T follicular helper cell (primary cell): ENCODE measurements around the gene PDX1.
"Not testable (repeated sequence)": the region's sequence is repeated elsewhere in the genome, so short reads cannot be mapped to it uniquely, and the experiment has no call there.

ENCODE experiments used
- DNase-seq: peaks from one replicate; pipeline ENCODE4 v3.0.0-alpha.2; 2020; ENCODE audit warnings: low read depth

The PDX1 gene

DNA sequence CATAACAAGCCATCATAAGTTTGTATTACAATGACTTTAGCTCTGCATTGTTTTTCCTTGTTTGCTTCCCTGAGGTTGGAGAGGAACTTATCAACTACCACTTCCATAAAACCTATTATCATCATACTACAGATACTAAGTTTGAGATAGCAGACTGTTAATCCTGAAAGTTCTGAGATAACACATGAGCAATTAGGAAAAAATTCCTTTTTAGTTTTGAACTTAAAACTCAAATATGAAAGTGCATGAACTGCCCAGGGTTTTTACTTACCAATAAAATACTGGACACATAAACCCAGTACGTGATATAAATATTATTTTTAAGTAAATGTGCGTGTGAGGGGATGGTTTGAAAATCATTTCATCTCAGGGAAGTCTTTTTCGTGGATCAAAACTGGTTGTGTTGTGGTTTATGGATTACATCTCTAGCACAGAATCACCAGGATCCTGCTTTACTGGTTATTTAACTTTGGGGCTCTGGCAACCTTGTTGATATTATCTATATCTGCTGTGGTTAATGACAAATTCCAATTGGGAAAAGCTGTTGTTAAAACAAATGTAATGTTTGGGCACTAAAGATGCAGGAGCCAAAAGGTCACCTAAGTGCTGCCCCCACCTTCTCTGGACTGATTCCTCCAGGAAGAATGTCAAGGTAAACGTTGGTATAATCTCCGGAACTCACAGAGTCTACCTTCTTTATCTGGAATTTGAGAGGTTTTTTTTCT is 36.9 kb downstream of the PDX1 start:
- no peak for DNase-seq

DNA sequence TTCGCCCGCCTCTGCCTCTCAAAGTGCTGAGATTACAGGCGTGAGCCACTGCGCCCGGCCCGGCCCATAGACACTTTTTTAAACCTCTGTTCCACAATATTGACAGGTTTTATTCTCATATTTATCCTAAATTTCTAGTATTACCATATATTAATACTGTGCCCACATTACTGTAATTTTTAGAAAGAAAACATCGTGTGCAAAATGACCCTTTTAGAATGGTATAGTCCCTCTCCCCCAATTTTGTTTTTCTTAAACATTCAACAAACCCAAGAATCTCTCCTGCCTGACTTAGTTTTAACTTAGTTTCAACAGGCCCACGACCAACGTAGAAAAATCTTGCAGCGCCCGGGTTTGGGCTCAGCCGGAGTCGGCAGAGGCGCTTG is 40.2 kb downstream of the PDX1 start:
- no peak for DNase-seq

DNA sequence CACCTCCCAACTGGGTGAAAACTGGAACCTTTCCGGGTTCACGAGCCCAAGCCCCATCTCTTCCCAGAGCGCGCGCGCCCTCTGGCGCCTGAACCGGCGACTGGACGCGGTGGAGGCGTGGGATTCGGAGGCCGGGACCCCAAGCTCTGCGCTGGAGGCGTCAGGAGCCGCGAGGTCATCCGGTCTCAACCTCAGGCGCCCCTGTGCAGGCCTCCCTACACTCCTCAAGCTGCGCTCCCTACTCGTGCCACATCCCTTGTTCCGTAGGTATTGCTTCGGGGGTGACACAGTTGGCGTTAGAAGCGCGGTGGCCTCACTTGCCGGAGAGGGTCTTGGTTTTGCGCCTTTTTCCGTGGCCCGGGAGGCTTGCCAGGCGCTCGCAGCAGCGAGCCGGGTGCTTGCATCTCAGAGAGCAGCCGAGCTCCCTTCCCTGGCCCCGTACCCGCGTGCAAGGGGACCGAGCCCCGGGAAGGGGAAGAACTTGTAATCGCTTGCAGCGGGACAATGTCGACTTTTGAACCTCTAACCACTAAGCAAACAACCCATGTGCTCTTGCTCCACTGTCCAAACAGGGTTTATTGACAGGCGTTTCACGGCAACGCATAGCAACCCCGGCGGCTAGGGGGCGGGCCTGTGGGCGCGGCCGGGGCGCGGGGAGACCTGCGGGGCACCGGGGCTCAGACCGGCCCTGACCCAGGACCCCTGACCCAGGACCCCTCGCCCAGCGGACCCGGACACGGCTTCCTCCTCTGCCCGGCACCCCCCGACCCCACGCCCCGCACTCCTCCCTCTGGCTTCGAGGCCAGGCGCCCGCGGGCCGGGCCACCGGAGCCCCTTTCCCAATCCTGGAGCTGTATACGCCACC is 40.8 kb downstream of the PDX1 start:
- no peak for DNase-seq

GRCh38 chr13:27961227-27962085 is 41.7 kb downstream of the PDX1 start:
- DNase-seq = no peak

- no peak for DNase-seq
These were observed 42.5 kb downstream of the PDX1 start for GRCh38 chr13:27962128-27962841.

- no peak for DNase-seq
These were observed 43.2 kb downstream of the PDX1 start for GRCh38 chr13:27962982-27963381.

GRCh38 chr13:27963491-27963890 is 43.7 kb downstream of the PDX1 start:
- DNase-seq = no peak

DNA sequence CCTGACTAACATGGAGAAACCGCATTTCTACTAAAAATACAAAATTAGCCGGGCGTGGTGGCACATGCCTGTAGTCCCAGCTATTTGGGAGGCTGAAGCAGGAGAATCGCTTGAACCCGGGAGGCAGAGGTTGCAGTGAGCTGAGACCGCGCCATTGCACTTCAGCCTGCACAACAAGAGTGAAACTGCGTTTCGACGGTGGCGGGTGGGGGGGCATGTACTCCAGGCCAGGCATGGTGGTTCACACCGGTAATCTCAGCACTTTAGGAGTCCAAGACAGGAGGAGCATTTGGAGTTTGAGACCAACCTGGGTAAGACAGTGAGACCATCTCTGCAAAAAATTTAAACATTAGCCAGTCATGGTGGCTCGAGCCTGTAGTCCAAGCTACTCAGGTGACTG is 44.4 kb downstream of the PDX1 start:
- not testable (repeated sequence) for DNase-seq

DNA sequence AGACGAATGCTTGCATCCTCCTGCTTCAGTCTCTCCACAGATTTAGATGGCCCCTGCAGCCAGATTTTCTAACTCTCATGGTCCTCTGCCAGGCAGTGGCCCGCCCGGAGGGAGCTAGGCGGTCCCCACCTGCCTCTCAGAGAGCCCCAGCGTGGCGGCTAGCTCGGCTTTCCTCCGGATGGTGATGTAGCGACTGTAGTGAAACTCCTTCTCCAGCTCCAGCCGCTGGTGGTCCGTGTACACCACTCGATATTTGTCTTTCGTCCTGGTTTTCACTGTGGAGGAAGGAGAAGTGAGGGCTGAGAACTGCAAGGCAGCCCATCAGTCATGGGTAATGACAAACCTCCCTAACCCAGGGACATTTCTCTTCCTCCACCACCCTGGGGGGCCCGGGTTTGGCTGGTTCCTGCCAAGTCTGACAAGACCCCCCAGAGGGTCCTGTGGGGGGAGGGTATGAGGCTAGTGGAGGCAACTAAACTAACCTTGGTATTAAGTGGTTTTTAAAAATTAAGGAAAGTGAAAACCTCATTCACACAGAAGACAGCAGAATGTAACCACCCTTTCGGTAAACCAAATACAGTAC is 45.0 kb downstream of the PDX1 start:
- no peak for DNase-seq

DNA sequence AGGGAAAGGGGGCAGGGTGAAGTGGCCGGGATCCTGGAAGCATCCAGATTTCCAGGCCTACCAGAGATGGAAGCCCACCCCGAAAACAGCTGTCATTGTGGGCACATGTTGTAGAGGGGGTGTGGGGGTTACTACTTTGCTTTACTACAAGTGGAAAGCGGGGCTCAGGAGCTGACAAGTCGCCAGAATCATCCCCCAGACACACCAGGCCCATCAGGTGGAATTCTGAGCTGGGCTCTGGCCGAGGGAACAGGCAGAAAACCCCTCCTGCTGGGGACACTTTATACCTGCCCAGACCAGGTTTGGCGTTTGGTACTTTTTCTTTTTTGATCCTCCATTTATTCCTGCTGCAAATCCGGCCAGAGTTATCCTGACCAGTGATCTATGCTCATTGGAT is 45.5 kb downstream of the PDX1 start:
- no peak for DNase-seq

DNA sequence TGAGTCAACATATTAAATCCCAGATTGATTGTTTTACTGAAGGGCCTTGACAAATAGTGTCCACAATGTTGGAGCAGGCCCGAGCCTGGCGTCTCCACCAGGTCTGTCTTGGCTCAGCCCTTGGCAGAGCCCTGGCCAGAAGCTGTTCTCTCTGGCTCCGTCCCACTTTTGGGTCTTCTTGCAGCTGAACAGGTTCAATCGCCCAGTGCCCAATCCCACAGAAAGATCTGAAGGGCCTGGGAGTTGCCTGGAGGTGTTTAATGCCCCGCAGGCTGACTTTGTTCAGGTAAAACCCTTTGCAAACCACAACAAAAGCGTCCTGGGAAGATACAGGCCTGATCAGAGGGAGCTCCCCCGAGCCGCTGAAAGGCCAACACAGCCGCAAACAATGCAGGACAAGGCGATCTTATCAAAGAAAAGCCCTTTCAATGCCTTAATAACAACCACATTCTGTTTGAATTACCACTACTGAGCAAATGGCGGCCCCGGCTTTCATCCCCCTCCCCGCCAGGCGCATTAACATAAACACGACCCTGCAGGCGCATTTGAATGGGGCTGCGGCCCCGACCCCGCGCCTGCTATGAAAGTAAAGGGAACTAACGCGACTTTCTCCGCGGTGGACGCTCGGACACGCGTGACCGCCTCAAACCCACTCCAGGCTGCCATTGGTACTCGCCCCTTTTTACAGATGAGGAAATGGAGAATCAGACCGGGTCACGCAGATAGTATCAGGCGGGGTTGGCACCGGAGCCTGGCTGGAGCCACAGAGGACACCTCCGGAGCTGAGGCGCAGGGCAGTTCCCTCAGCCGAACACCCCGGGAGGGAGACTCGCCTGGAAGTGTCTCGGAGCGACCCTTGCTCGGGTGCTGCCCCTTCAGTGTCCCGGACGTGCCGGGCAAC is 46.2 kb downstream of the PDX1 start:
- DNase-seq = no peak

DNA sequence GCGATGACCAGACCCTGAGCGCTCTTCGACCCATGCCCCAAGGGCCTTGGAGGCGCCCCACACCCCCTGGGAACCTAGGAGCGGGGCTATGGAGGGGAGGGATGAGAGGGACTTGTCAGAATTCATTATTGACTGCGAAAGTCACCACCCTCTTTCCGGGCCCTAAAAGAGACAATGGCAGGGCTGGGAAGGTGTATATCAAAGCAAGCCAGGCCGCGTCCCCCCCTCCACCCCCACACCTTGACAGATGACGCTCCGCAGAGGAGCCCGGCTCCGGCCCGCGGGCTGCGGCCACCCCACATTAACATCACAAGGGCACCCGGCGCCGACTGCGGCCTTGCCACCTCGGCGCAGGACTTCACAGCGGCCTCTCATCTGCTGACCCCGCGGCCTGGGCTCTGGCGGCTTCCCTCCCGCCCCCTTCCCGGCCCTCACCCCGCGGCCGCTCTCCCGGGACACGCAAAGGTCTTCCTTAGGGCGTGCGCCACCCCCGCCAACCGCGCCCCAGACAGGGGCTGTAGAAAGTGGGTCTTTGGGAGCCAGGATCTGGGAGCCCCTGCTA is 46.9 kb downstream of the PDX1 start:
- no peak for DNase-seq

- no peak for DNase-seq
These were observed 47.5 kb downstream of the PDX1 start for GRCh38 chr13:27967203-27967735.

DNA sequence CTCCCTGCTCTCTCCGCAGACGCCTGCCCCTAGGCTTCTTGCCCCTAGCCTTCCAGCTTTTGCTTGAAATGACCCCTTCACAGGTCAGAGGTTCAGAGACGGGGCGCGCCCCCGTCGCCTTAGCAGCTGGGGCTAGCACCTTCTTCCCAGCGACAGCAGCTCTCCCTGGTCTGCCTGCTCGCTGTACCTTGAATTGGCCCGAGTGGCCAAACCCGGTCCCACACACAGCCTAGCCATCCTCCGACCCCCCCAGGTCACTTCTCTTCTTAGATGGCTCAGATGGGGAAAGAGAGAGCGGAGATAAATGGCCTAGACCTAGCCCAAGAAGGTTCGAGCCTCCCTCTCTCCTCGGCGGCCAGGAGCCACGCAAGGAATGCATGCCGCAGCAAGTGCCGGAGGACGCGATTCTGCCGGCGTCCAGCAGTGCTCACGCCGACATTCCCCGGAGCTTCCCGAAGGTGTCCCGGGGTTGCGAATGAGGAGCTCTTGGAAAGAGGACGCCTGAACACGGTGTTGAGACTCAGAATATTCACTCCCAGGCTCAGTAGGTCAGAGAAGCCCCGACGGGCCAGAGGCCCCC is 48.0 kb downstream of the PDX1 start:
- DNase-seq = no peak

GRCh38 chr13:27968316-27969081 is 48.7 kb downstream of the PDX1 start:
- DNase-seq = no peak

DNA sequence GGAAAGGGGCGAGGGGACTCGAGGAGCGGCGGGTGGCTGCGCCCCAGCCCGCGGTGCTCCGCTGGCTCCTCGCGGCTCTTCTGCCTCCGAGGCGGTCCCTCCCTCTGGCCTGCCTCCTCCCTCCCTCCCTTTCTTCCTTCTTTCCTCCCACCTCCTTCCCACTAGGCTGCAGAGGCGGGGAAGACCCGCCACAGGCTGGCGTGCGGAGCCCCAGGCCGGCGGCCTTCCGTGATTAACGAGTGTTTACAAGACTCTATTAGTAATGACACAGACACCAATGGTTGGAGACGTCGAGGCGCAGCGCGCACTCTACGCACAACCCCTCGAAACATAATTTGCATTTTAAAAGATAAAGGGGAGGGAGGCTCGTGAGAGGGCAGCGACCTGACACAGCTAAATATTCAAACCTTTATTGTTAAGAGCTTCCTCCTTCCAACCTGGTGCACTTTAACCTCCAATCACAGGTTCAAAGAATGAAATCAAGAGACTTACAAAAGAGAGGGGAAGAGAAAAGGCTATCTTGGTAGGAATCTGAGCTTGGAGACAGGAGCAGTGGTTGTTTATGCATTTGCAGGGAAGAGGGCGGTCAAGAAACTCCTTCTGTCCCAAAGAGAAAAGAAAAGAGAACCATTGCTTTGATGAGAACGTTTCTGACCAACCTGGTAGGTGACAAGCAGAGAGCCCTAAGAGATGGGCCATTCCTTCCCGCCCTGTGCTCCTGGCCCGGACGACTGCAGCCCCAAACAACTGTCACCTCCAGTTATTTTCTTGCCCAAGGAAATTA is 49.5 kb downstream of the PDX1 start, which contains the start of gene CDX2:
CDX2 (minus strand) TSS at position 234 of the 784 bp plus-strand sequence. CDS start 309 bp downstream, outside the sequence.
- no peak for DNase-seq

DNA sequence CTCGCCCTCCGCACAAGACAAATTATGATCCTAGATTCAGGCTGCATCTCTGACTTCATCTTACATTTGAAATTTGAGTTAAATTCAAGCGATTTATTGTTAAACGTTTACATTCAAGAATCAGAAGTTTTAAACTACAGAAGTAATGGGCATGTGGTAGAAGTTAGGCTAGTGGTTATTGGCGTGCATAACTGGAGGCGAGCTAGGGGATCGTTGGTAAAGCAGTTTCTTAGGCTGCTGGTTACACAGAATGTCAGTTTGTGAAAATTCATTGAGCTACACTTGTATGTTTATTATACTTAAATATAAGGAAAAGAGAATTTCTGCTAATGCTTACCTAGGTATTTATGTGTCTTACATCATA is 50.0 kb downstream of the PDX1 start:
- DNase-seq = no peak
